ENCODE measurements around the gene TMEM129. TPM values are rescaled to one million over a fixed set of nuclear protein-coding genes. Genes with fewer than 3 reads are reported as not detected.
A peak's percentile ranks its signal among the peaks of the same experiment; 100 is the strongest.

TMEM129 gene
- total and polyA plus RNA-seq, 4 donors = 15.2 to 44.5 (median 39.9) TPM

GRCh38 chr4:1715002-1715758, 5.9 kb downstream of the TMEM129 start:
- Histone ChIP-seq H3K9me3 (ENCODE audit: control insufficient read depth, insufficient read depth, low read length) (no peaks in the 10 kb centered on the region), H3K36me3 (ENCODE audit: control insufficient read depth, insufficient read depth, low read length) (peaks cover 41% of the 10 kb centered on the region), H3K4me3 (ENCODE audit: low read depth, low read length) (no peak overlapping the region), H3K27me3 (ENCODE audit: control insufficient read depth, insufficient read depth, low read length) (no peaks in the 10 kb centered on the region), H3K4me1 (ENCODE audit: control insufficient read depth, insufficient read depth, low read length) (peaks cover 55% of the 10 kb centered on the region), H3K27ac (ENCODE audit: low read depth, low read length) (no peak overlapping the region)
- no peak for DNase-seq (ENCODE audit: low read depth in 4 of 6, low spot score in 6 of 6)
- 73% methylated on average over 16 of the region's 16 CpGs for WGBS (ENCODE audit: insufficient coverage)

DNA sequence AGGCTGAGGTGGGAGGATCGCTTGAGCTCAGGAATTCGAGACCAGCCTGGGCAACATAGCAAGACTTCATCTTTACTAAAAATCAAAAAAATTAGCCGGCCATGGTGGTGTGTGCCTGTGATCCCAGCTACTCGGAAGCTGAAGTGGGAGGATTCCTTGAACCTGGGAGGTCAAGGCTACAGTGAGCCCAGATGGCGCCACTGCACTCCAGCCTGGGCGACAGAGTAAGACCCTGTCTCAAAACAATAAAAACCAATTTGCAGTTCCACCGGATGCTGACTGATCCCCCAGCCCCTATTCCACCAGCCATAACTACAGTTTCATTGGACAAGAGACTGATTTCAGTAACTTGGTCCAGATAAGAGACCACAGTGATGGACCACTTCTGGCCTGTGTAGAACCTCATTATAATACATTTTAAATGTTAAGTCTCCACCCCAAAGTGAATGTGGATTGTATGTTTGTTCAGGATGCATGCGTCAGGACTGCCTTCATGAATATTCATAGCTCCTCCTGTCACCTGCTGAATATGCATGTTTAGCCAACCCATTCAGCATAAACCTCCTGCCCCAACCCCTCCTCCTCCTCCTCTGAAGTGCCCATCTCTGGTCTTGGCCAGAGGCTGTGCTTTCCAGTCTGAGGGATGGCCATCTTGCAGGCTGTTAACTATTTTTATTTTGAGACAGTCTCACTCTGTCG, 6.7 kb downstream of the TMEM129 start:
- H3K27ac ChIP-seq (ENCODE audit: low read depth, low read length) = no peak overlapping the region

DNA sequence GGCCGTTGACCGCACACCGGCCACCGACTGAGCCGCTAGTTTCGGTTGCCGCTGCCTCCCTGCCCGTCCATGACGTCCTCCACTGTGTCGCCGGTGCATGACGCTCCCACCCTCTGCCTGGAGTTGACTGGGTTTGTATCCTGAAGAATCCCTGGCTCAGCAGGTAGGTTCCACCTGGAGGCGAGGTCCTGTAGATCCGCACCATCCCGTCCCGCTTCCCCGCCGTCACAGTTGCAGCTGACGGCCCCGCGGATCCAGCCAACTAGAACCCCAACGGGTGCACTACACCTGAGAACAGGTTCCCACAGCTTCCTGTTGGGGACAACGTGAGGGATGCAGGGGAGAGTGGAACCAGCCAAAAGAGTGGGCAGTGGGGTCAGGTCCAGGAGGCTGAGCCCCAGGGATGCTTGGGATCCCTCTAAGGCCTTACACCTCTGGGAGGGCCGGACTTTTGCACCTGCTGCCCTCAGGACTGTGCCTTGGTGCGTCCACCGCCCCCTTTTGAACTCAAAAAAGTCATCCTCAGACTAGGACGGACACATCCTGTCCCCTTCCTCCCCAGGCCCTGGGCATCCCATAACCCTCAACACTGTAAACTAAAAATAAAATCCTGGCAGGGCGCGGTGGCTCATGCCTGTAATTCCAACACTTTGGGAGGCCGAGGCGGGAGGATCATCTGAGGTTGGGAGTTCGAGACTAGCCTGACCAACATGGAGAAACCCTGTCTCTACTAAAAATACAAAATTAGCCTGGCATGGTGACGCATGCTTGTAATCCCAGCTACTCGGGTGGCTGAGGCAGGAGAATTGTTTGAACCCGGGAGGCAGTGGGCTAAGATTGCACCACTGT, 7.9 kb downstream of the TMEM129 start:
- peaks cover 33% of the 10 kb centered on the region for H3K36me3 ChIP-seq (ENCODE audit: control insufficient read depth, insufficient read depth, low read length)
- H3K27me3 ChIP-seq (ENCODE audit: control insufficient read depth, insufficient read depth, low read length) = no peaks in the 10 kb centered on the region
- H3K4me1 ChIP-seq (ENCODE audit: control insufficient read depth, insufficient read depth, low read length) = peaks cover 40% of the 10 kb centered on the region
- no peak for DNase-seq (ENCODE audit: low read depth in 4 of 6, low spot score in 6 of 6)
- 29% methylated on average over 31 of the region's 35 CpGs for WGBS (ENCODE audit: insufficient coverage)
- H3K9me3 ChIP-seq (ENCODE audit: control insufficient read depth, insufficient read depth, low read length) = no peaks in the 10 kb centered on the region
- H3K4me3 ChIP-seq (ENCODE audit: low read depth, low read length) = peak overlapping the region; percentile 55
- H3K27ac ChIP-seq (ENCODE audit: low read depth, low read length) = peak overlapping the region; percentile 75

More for the DNA sequence above, 6.7 kb downstream of the TMEM129 start:
- WGBS (ENCODE audit: insufficient coverage) = 58% methylated on average over 6 of the region's 9 CpGs
- peaks cover 50% of the 10 kb centered on the region for H3K4me1 ChIP-seq (ENCODE audit: control insufficient read depth, insufficient read depth, low read length)
- H3K36me3 ChIP-seq (ENCODE audit: control insufficient read depth, insufficient read depth, low read length) = peaks cover 43% of the 10 kb centered on the region
- peak in 1 of 6 donors; percentile 33 for DNase-seq (ENCODE audit: low read depth in 4 of 6, low spot score in 6 of 6)
- H3K9me3 ChIP-seq (ENCODE audit: control insufficient read depth, insufficient read depth, low read length) = no peaks in the 10 kb centered on the region
- H3K27me3 ChIP-seq (ENCODE audit: control insufficient read depth, insufficient read depth, low read length) = no peaks in the 10 kb centered on the region
- no peak overlapping the region for H3K4me3 ChIP-seq (ENCODE audit: low read depth, low read length)

DNA sequence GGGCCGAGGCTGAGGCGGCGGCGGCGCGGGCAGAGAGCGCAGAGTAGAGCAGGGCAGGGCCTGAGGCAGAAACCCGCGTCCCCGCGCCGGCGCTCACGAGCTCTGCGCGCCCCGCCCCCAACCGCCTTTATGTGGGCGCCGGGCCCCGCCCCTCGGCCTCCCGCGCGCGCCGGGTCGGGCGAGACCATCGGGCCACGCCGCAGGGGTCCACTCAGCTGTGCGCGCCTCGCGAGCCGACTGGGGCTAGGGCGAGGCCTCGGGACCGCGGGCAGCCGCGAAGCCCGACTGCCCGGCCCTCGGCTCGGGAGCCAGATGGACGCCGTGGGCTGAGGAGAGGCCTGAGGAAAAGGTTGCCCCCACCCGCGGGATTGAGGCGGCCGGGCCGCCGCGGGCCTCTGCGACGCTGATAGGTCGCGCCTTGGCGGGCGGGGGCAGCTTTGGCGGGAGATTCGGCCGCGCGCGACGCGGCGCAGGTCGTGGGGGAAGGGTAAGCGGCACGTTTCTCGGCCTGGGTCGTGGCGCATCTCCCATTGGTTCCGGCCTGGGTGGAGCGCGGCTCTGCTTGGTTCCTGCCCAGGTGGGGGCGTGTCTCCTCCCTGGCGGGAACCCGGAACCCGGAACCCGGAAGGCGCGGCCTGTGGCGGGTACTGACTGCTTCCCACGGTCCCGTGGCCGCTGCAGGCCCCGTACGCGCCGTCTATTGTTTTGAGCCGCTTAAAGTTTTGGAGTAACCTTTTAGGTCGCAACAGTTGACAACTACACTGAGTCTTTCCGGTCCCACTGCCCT, 8.7 kb downstream of the TMEM129 start, which contains the start of gene SLBP:
Gene SLBP, minus strand, starts transcription at position 104 of the 787 bp plus-strand sequence. CDS start 131 bp downstream, outside the sequence.
- under 1% methylated on average over 98 of the region's 98 CpGs for WGBS (ENCODE audit: insufficient coverage)
- Histone ChIP-seq H3K4me1 (ENCODE audit: control insufficient read depth, insufficient read depth, low read length) (peaks cover 34% of the 10 kb centered on the region), H3K9me3 (ENCODE audit: control insufficient read depth, insufficient read depth, low read length) (no peaks in the 10 kb centered on the region)

DNA sequence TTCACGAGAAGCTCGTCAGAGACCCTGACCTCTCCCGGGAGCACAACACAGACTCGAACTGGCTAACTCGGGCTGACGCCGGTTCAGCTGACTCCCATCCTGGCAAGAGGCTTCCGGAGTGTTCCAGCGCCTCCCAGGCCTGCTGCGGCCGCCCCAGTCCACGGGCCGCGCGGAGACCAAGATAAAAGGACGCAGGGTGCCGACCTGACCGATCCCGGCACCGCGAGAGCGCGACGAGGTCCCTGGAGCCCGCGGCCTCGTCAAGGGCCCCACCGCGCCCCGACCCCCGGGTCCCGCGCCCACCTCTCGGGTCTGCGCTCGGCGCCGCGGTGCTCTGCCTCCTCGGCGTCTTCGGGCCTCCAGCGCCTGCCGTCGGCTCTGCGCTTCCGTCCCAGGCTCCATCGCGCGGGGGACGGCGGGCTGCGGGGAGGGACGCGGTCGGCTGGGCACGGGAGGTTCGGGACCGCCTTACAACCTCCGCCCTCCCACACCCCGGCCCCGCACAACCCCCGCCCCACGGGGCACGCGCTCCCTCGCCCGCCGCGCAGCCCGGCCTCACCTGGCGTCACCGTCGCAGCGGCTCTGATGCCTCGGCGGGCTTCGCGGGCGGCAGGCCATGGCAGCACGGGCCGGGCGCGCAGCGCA, 9.4 kb downstream of the TMEM129 start:
- Histone ChIP-seq H3K9me3 (ENCODE audit: control insufficient read depth, insufficient read depth, low read length) (no peaks in the 10 kb centered on the region), H3K4me3 (ENCODE audit: low read depth, low read length) (peak overlapping the region; percentile 66), H3K27me3 (ENCODE audit: control insufficient read depth, insufficient read depth, low read length) (no peaks in the 10 kb centered on the region), H3K4me1 (ENCODE audit: control insufficient read depth, insufficient read depth, low read length) (peaks cover 34% of the 10 kb centered on the region), H3K27ac (ENCODE audit: low read depth, low read length) (peak overlapping the region; percentile 67), H3K36me3 (ENCODE audit: control insufficient read depth, insufficient read depth, low read length) (peaks cover 19% of the 10 kb centered on the region)
- DNase-seq (ENCODE audit: low read depth in 4 of 6, low spot score in 6 of 6) = peak in 3 of 6 donors; percentile 12 to 65 (median 47)
- WGBS (ENCODE audit: insufficient coverage) = under 1% methylated on average over 85 of the region's 85 CpGs

More for the DNA sequence above, 8.7 kb downstream of the TMEM129 start, which contains the start of gene SLBP:
- peak in 5 of 6 donors; percentile 75 to 97 (median 86) for DNase-seq (ENCODE audit: low read depth in 4 of 6, low spot score in 6 of 6)
- Histone ChIP-seq H3K4me3 (ENCODE audit: low read depth, low read length) (peak within 1 kb of the TSS; percentile 66), H3K27me3 (ENCODE audit: control insufficient read depth, insufficient read depth, low read length) (no peaks in the 10 kb centered on the region), H3K27ac (ENCODE audit: low read depth, low read length) (peak within 1 kb of the TSS; percentile 75), H3K36me3 (ENCODE audit: control insufficient read depth, insufficient read depth, low read length) (peaks cover 25% of the 10 kb centered on the region)

DNA sequence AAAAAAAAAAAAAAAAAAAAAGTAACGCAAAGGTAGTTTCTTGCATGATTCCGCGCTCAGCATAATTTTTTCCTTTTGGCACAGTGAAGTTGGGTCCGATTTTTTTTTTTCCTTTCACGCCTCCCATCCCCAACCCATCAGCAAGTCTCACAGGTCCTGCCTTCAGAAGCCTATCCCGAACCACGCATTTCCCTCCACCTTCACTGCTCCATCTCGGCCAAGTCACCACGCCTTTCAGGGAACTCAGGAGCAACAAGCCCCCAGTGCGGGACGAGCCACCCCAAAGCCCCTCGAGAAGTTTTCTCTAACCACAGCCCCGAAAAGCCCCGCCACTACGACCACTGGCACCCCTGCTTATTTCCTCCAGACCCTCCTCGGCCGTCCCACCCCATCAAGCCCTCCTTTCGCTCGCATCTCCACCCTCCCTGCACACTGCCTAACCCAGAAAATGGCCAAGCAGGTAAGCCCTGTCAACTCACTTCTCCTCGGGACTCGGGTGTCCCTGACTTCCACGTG, 10.0 kb downstream of the TMEM129 start:
- H3K36me3 ChIP-seq (ENCODE audit: control insufficient read depth, insufficient read depth, low read length) = peaks cover 19% of the 10 kb centered on the region
- no peaks in the 10 kb centered on the region for H3K27me3 ChIP-seq (ENCODE audit: control insufficient read depth, insufficient read depth, low read length)
- H3K9me3 ChIP-seq (ENCODE audit: control insufficient read depth, insufficient read depth, low read length) = no peaks in the 10 kb centered on the region
- H3K4me3 ChIP-seq (ENCODE audit: low read depth, low read length) = peak overlapping the region; percentile 66
- peaks cover 33% of the 10 kb centered on the region for H3K4me1 ChIP-seq (ENCODE audit: control insufficient read depth, insufficient read depth, low read length)
- H3K27ac ChIP-seq (ENCODE audit: low read depth, low read length) = peak overlapping the region; percentile 67
- WGBS (ENCODE audit: insufficient coverage) = 9% methylated on average over 19 of the region's 22 CpGs
- DNase-seq (ENCODE audit: low read depth in 4 of 6, low spot score in 6 of 6) = no peak

DNA sequence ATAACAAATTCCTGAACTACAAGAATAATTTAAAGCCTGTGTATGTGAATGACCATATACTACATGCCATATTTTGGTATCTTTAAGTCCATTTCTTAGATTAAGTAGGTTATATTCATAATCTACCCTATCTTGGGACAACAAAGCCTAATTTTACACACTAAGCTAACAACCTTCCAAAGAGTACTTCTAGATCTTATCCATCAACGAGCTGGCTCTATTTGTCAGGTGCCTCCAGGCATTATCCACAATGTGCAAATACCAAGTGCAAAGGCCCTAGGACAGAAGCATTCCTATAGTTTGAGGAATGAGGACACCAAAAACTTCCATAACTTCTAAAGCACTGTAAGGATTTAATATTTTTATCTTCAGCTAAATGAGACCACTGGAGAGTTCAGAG, 12.5 kb downstream of the TMEM129 start:
- H3K27me3 ChIP-seq (ENCODE audit: control insufficient read depth, insufficient read depth, low read length) = no peaks in the 10 kb centered on the region
- no peak overlapping the region for H3K4me3 ChIP-seq (ENCODE audit: low read depth, low read length)
- no peak overlapping the region for H3K27ac ChIP-seq (ENCODE audit: low read depth, low read length)
- H3K36me3 ChIP-seq (ENCODE audit: control insufficient read depth, insufficient read depth, low read length) = peaks cover 20% of the 10 kb centered on the region
- WGBS (ENCODE audit: insufficient coverage) = no CpG with 5 or more reads among the region's 1 CpG
- peaks cover 24% of the 10 kb centered on the region for H3K4me1 ChIP-seq (ENCODE audit: control insufficient read depth, insufficient read depth, low read length)
- no peak for DNase-seq (ENCODE audit: low read depth in 4 of 6, low spot score in 6 of 6)
- H3K9me3 ChIP-seq (ENCODE audit: control insufficient read depth, insufficient read depth, low read length) = no peaks in the 10 kb centered on the region

DNA sequence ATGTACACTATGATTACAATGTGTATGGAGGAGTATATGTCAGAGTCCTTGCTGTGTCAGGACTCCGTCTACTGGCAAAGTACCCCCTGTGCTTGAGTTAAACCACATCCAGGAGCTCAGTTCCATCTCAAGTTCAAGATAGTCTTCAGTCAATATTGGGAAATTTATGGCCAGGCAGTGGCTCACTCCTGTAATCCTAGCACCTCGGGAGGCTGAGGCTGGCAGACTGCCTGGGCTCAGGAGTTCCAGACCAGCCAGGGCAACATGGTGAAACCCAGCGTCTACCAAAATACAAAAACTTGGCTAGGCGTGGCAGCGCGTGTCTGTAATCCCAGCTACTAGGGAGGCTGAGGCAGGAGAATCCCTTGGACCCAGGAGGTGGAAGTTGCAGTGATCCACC, 14.8 kb downstream of the TMEM129 start:
- no peak overlapping the region for H3K4me3 ChIP-seq (ENCODE audit: low read depth, low read length)
- no peaks in the 10 kb centered on the region for H3K9me3 ChIP-seq (ENCODE audit: control insufficient read depth, insufficient read depth, low read length)
- no peak for DNase-seq (ENCODE audit: low read depth in 4 of 6, low spot score in 6 of 6)
- peaks cover 34% of the 10 kb centered on the region for H3K36me3 ChIP-seq (ENCODE audit: control insufficient read depth, insufficient read depth, low read length)
- H3K27me3 ChIP-seq (ENCODE audit: control insufficient read depth, insufficient read depth, low read length) = no peaks in the 10 kb centered on the region
- 98% methylated on average over 5 of the region's 6 CpGs for WGBS (ENCODE audit: insufficient coverage)
- H3K27ac ChIP-seq (ENCODE audit: low read depth, low read length) = no peak overlapping the region
- peaks cover 11% of the 10 kb centered on the region for H3K4me1 ChIP-seq (ENCODE audit: control insufficient read depth, insufficient read depth, low read length)

Measured in spinal cord (tissue), 10 donors.